ENCODE measurements around the gene FARS2. TPM values are rescaled to one million over a fixed set of nuclear protein-coding genes. Genes with fewer than 3 reads are reported as not detected.
A peak's percentile ranks its signal among the peaks of the same experiment; 100 is the strongest.

FARS2 gene
- polyA plus RNA-seq, 1 of the 3 experiments (the other 2 are of a cell fraction) = 12.5 TPM

- no peak overlapping the region for H3K9ac ChIP-seq
- no peaks in the 10 kb centered on the region for H3K36me3 ChIP-seq (replicated peaks in 1 of 2; ENCODE audit: control insufficient read depth in 1 of 2, insufficient read depth in 2 of 2, low read length in 1 of 2)
- no peaks in the 10 kb centered on the region for H3K9me3 ChIP-seq
- POLR2A ChIA-PET = no interaction called here
- WGBS (ENCODE audit: low lambda C conversion rate) = 70% methylated on average over 8 of the region's 8 CpGs
- H3K4me3 ChIP-seq (ENCODE audit: low read depth in 2 of 2, low read length in 1 of 2) = no peak overlapping the region
- no peaks in the 10 kb centered on the region for H3K9me2 ChIP-seq
- TF ChIP-seq EZH2phosphoT487 (IDR thresholded peaks at IDR 0.05; ENCODE audit: borderline replicate concordance, low read depth) (no peak), TCF12 (IDR thresholded peaks at IDR 0.05) (peak; percentile 54; the same call in 1 of the 2 replicates), GABPA (IDR thresholded peaks at IDR 0.05; ENCODE audit: low read depth) (no peak), SMC3 (IDR thresholded peaks at IDR 0.05; ENCODE audit: low read depth, low read length) (no peak), FOXM1 (IDR thresholded peaks at IDR 0.05; ENCODE audit: low read depth) (no peak), CHD2 (IDR thresholded peaks at IDR 0.05; ENCODE audit: low read length, partially characterized antibody) (peak; percentile 28), PBX3 (IDR thresholded peaks at IDR 0.05) (0 out of 2 replicates have a peak, but pooled peaks have one; percentile 17), JUND (IDR thresholded peaks at IDR 0.05) (no peak)
- TF ChIP-seq, protein P1, sequence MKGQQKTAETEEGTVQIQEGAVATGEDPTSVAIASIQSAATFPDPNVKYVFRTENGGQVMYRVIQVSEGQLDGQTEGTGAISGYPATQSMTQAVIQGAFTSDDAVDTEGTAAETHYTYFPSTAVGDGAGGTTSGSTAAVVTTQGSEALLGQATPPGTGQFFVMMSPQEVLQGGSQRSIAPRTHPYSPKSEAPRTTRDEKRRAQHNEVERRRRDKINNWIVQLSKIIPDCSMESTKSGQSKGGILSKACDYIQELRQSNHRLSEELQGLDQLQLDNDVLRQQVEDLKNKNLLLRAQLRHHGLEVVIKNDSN (IDR thresholded peaks at IDR 0.05; ENCODE audit: borderline replicate concordance, low read depth) = no peak
- CTCF ChIA-PET = interaction anchor here (1.4 kb wide), 1 partner anchor 66 kb away, joined by 3 read pairs; no protein-coding TSS in a partner anchor
- H3K27ac ChIP-seq (ENCODE audit: low read depth in 2 of 2, low read length in 1 of 2) = peak overlapping the region in 1 of 2 experiments; percentile 6; a peak in 1 of 4 replicates
- H3K4me2 ChIP-seq = no peak overlapping the region
- H3F3A ChIP-seq (replicated peaks; ENCODE audit: insufficient read depth) = no peaks in the 10 kb centered on the region
- no peaks in the 10 kb centered on the region for H4K20me1 ChIP-seq (ENCODE audit: insufficient read depth)
- peak; percentile 41 for DNase-seq
- H3K4me1 ChIP-seq (ENCODE audit: control insufficient read depth in 1 of 2, insufficient read depth in 2 of 2, low read depth in 1 of 2, low read length in 1 of 2) = peaks cover 0 to 6% of the 10 kb centered on the region in 2 experiments; a peak in 2 of 4 replicates
- H3K27me3 ChIP-seq (ENCODE audit: insufficient read depth) = no peaks in the 10 kb centered on the region
- H2AFZ ChIP-seq (ENCODE audit: low read depth) = no peak overlapping the region
- H3K79me2 ChIP-seq (ENCODE audit: insufficient read depth) = no peaks in the 10 kb centered on the region
Observed at GRCh38 chr6:5599127-5599526, 337.8 kb downstream of the FARS2 start.

DNA sequence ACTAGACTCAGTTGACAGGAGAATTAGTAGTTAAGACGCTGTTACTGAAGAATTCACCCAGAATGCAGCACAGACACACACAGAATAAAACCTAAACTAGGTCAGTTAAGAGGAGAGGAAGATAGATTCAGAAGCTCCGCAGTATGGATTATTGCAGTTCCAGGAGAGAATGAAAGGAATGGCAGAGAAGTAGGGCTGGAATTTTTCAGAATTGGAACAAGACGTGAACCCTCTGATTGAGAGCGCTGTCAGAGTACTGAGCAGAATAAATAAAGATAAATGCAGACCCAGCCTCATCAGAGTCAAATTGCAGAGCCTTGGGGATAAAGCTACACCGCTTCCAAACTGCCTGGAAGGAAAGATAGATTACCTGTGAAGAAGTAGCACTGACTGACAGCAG lies 344.6 kb downstream of the FARS2 start:
- H3K4me3 ChIP-seq (ENCODE audit: low read depth in 2 of 2, low read length in 1 of 2) = no peak overlapping the region
- no peak overlapping the region for H2AFZ ChIP-seq (ENCODE audit: low read depth)
- CTCF ChIA-PET = interaction anchor here (0.9 to 1.4 kb wide), 3 partner anchors 17 to 134 kb away, joined by 3 to 4 read pairs (median 3); no protein-coding TSS in a partner anchor
- no peak overlapping the region for H3K27ac ChIP-seq (ENCODE audit: low read depth in 2 of 2, low read length in 1 of 2)
- no peaks in the 10 kb centered on the region for H3K36me3 ChIP-seq (replicated peaks in 1 of 2; ENCODE audit: control insufficient read depth in 1 of 2, insufficient read depth in 2 of 2, low read length in 1 of 2)
- no peaks in the 10 kb centered on the region for H3K27me3 ChIP-seq (ENCODE audit: insufficient read depth)
- no peak for TF ChIP-seq RCOR1 (IDR thresholded peaks at IDR 0.05; ENCODE audit: low read length)
- no peak for TF ChIP-seq MXI1 (IDR thresholded peaks at IDR 0.05; ENCODE audit: low read depth, low read length)
- no peak for TF ChIP-seq FOSL2 (IDR thresholded peaks at IDR 0.05; ENCODE audit: borderline replicate concordance, low read depth)
- TF ChIP-seq FOXM1 (IDR thresholded peaks at IDR 0.05; ENCODE audit: low read depth) = no peak
- no peak for TF ChIP-seq NRF1 (IDR thresholded peaks at IDR 0.05; ENCODE audit: low read depth, low read length)
- no peak for TF ChIP-seq ZBTB33 (IDR thresholded peaks at IDR 0.05; ENCODE audit: borderline replicate concordance, low read depth)
- no peak for TF ChIP-seq RXRA (IDR thresholded peaks at IDR 0.05; ENCODE audit: borderline replicate concordance, low read depth)
- no peak for TF ChIP-seq TEAD4 (IDR thresholded peaks at IDR 0.05; ENCODE audit: borderline replicate concordance, insufficient read depth)
- no peak for TF ChIP-seq GABPA (IDR thresholded peaks at IDR 0.05; ENCODE audit: low read depth)
- TF ChIP-seq NFIC (IDR thresholded peaks at IDR 0.05; ENCODE audit: borderline replicate concordance) = no peak
- no peak for TF ChIP-seq SMC3 (IDR thresholded peaks at IDR 0.05; ENCODE audit: low read depth, low read length)
- TF ChIP-seq EZH2phosphoT487 (IDR thresholded peaks at IDR 0.05; ENCODE audit: borderline replicate concordance, low read depth) = no peak
- no peak for TF ChIP-seq TCF12 (IDR thresholded peaks at IDR 0.05)
- no peak for TF ChIP-seq PBX3 (IDR thresholded peaks at IDR 0.05)
- TF ChIP-seq JUND (IDR thresholded peaks at IDR 0.05) = no peak
- TF ChIP-seq CHD2 (IDR thresholded peaks at IDR 0.05; ENCODE audit: low read length, partially characterized antibody) = no peak
- no peak for TF ChIP-seq GATA2 (CRISPR knock-in tag; IDR thresholded peaks at IDR 0.05)
- no peak for TF ChIP-seq FOXJ3 (CRISPR knock-in tag; IDR thresholded peaks at IDR 0.05)
- TF ChIP-seq YY1 (IDR thresholded peaks at IDR 0.05; ENCODE audit: low read depth) = no peak
- TF ChIP-seq MEF2A (IDR thresholded peaks at IDR 0.05; ENCODE audit: borderline replicate concordance, low read depth) = no peak
- no peaks in the 10 kb centered on the region for H3K9me2 ChIP-seq
- 92% methylated on average over 5 of the region's 5 CpGs for WGBS (ENCODE audit: low lambda C conversion rate)
- POLR2A ChIA-PET = no interaction called here
- H3K9me3 ChIP-seq = no peaks in the 10 kb centered on the region
- H3K9ac ChIP-seq = no peak overlapping the region
- H3K79me2 ChIP-seq (ENCODE audit: insufficient read depth) = no peaks in the 10 kb centered on the region
- no peaks in the 10 kb centered on the region for H3K4me1 ChIP-seq (ENCODE audit: control insufficient read depth in 1 of 2, insufficient read depth in 2 of 2, low read depth in 1 of 2, low read length in 1 of 2)
- DNase-seq = no peak
- H3K4me2 ChIP-seq = no peak overlapping the region
- H3F3A ChIP-seq (replicated peaks; ENCODE audit: insufficient read depth) = no peaks in the 10 kb centered on the region
- no peaks in the 10 kb centered on the region for H4K20me1 ChIP-seq (ENCODE audit: insufficient read depth)
